Uterus (tissue), 2 donors: ENCODE results near the gene NEIL3.

Experiments used
- CTCF ChIP-seq, 4 experiments: fragments of 200-600 bp in 2 of 4; fragments of 450-650 bp in 2 of 4; sonication (generic) in 2 of 4; IDR thresholded peaks; one replicate each; pipeline ENCODE4 v1.5.1; 2016 to 2019; ENCODE audit warnings: antibody characterized with exemption in 4 of 4, mild to moderate bottlenecking in 2 of 4, moderate library complexity in 1 of 4
- POLR2A ChIP-seq, 2 donors: fragments of 450-650 bp; IDR thresholded peaks; one replicate each; pipeline ENCODE4 v1.6.1; 2016; ENCODE audit warnings: antibody characterized with exemption in 2 of 2, mild to moderate bottlenecking in 1 of 2, moderate library complexity in 1 of 2

- no peak for TF ChIP-seq CTCF (IDR thresholded peaks at IDR 0.05)
- no peak for TF ChIP-seq POLR2A (IDR thresholded peaks at IDR 0.05)
Measured at GRCh38 chr4:177400030-177400429, 90.4 kb downstream of the NEIL3 start.
